ENCODE results near the gene SPAG9.

Gene SPAG9

GRCh38 chr17:50916026-50916707, 204.5 kb downstream of the SPAG9 start:
- no peak for DNase-seq

- DNase-seq, result no peak
These were observed 206.1 kb downstream of the SPAG9 start for GRCh38 chr17:50914505-50915063.

GRCh38 chr17:50913120-50913519, 207.5 kb downstream of the SPAG9 start:
- DNase-seq, result no peak
